GM12801 (cell line): ENCODE data around the gene CBX2.

Experiments used
- CTCF ChIP-seq: IDR thresholded peaks from one replicate; pipeline ENCODE4 v1.5.1; 2011; ENCODE audit warnings: control low read depth; ENCODE audit not compliant: insufficient read length; ENCODE audit errors: extremely low read depth

The CBX2 gene

GRCh38 chr17:79813297-79814126 is 35.6 kb downstream of the CBX2 start:
- no peak for TF ChIP-seq CTCF

GRCh38 chr17:79814127-79814973 is 36.4 kb downstream of the CBX2 start:
- no peak for TF ChIP-seq CTCF

- no peak for TF ChIP-seq CTCF
These were observed 37.3 kb downstream of the CBX2 start for GRCh38 chr17:79814974-79815835.

- no peak for TF ChIP-seq CTCF
These were observed 38.0 kb downstream of the CBX2 start for GRCh38 chr17:79815836-79816461.

- TF ChIP-seq CTCF: no peak
These were observed 40.2 kb downstream of the CBX2 start for GRCh38 chr17:79818026-79818758.

- no peak for TF ChIP-seq CTCF
These were observed 41.1 kb downstream of the CBX2 start for GRCh38 chr17:79819085-79819484.
